Loucy (cell line): ENCODE measurements around the gene PIKFYVE.

ENCODE experiments used
- H2AFZ ChIP-seq: fragments of 200-600 bp; sonication (generic); 2 replicates; pipeline ENCODE4 v1.6.0; 2016; ENCODE audit warnings: antibody characterized with exemption, mild to moderate bottlenecking, low read length, moderate library complexity
- H3F3A ChIP-seq: fragments of 200-600 bp; 2 replicates; pipeline ENCODE4 v1.6.0; 2016; ENCODE audit warnings: antibody characterized with exemption, low read depth, mild to moderate bottlenecking
- H3K27me3 ChIP-seq: fragments of 200-600 bp; sonication (generic); 2 replicates; pipeline ENCODE4 v1.6.1; 2014; ENCODE audit warnings: low read length, mild to moderate bottlenecking; ENCODE audit not compliant: insufficient read depth, poor library complexity, severe bottlenecking
- H3K36me3 ChIP-seq: fragments of 200-600 bp; sonication (generic); 2 replicates; pipeline ENCODE4 v1.6.1; 2016; ENCODE audit warnings: low read length; ENCODE audit not compliant: insufficient read depth
- H3K4me1 ChIP-seq: fragments of 200-600 bp; sonication (generic); 2 replicates; pipeline ENCODE4 v1.5.1; 2014; ENCODE audit warnings: low read length, mild to moderate bottlenecking; ENCODE audit not compliant: insufficient read depth, poor library complexity, severe bottlenecking
- H3K4me2 ChIP-seq: fragments of 200-600 bp; sonication (generic); 2 replicates; pipeline ENCODE4 v1.6.0; 2014; ENCODE audit warnings: antibody characterized with exemption, low read length, low read depth, mild to moderate bottlenecking; ENCODE audit not compliant: poor library complexity, severe bottlenecking
- H3K4me3 ChIP-seq: fragments of 200-600 bp; sonication (generic); 2 replicates; pipeline ENCODE4 v1.5.1; 2014; ENCODE audit warnings: low read length, mild to moderate bottlenecking, mixed read lengths; ENCODE audit not compliant: poor library complexity, severe bottlenecking
- H3K79me2 ChIP-seq: fragments of 200-600 bp; sonication (generic); 2 replicates; pipeline ENCODE4 v1.6.1; 2014; ENCODE audit warnings: low read length; ENCODE audit not compliant: insufficient read depth
- H3K9ac ChIP-seq: fragments of 200-600 bp; sonication (generic); 2 replicates; pipeline ENCODE4 v1.6.0; 2014; ENCODE audit warnings: mild to moderate bottlenecking, low read depth, low read length, moderate library complexity; ENCODE audit not compliant: poor library complexity, severe bottlenecking
- H3K9me2 ChIP-seq: fragments of 200-600 bp; sonication (generic); replicated peaks from 2 replicates; pipeline ENCODE4 v1.6.1; 2016; ENCODE audit warnings: low read depth, low read length, mixed read lengths
- H3K9me3 ChIP-seq: fragments of 200-600 bp; sonication (generic); 2 replicates; pipeline ENCODE4 v1.6.1; 2014; ENCODE audit warnings: mild to moderate bottlenecking, antibody characterized with exemption, low read length, low read depth; ENCODE audit not compliant: insufficient read depth
- H4K20me1 ChIP-seq: fragments of 200-600 bp; sonication (generic); 2 replicates; pipeline ENCODE4 v1.6.0; 2014; ENCODE audit warnings: antibody characterized with exemption, low read length, mild to moderate bottlenecking; ENCODE audit not compliant: insufficient read depth, poor library complexity, severe bottlenecking
- EZH2phosphoT487 ChIP-seq: fragments of 200-600 bp; IDR thresholded peaks from 2 replicates; pipeline ENCODE4 v1.6.1; 2018; ENCODE audit warnings: antibody characterized with exemption, mild to moderate bottlenecking, moderate library complexity, borderline replicate concordance
- TF ChIP-seq, protein P1 (sequence below): fragments of 200-600 bp; sonication (generic); conservative IDR thresholded peaks from 2 replicates; pipeline ENCODE4 v1.5.1; 2014; ENCODE audit warnings: mild to moderate bottlenecking, antibody characterized with exemption, low read length

The PIKFYVE gene

DNA sequence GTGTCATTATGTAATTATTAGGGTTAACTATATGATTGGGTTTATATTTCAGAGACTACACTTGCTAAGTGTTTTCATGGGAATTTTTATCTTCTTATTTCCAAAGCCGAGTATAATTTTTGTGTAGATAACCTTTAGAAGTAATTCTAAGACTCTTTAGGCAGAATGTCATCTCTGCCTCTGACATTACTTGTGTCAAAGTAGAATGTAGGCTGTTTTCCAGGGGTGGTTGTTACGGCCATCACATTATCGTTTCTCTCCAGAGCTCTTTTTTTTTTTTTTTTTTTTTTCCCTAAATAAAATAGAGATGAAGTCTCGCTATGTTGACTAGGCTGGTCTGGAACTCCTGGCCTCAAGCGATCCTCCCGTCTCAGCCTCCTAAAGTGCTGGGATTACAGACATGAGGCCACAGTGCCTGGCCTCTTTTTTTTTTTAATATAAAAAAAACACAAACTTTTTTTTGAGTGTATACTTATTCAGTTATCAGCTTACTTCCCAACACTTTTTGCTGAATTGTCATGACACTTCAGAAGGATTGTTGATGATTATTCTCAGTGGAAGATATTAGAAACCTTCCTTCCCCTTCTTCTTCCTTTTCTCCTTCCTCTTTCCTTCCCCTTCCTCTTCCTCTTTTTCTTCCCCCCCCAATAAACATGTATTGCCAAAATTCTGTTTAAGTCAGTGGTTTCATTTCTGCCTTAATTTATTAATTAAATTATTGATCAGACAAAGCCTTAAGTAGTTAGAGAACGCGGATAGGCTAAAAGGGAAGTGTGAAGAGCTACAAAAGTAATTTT, 2.3 kb downstream of the PIKFYVE start:
- no peaks in the 10 kb centered on the region for H3K27me3 ChIP-seq
- peaks cover 54% of the 10 kb centered on the region for H3K4me1 ChIP-seq
- H3K9me2 ChIP-seq, result no peaks in the 10 kb centered on the region
- H3K4me2 ChIP-seq, result peak overlapping the region; percentile 99
- H4K20me1 ChIP-seq, result peaks cover 44% of the 10 kb centered on the region
- H3F3A ChIP-seq, result peaks cover 10% of the 10 kb centered on the region; the same call in 1 of the 2 replicates
- peaks cover 68% of the 10 kb centered on the region for H3K79me2 ChIP-seq
- peaks cover 12% of the 10 kb centered on the region for H3K36me3 ChIP-seq
- peak overlapping the region; percentile 99 for H3K9ac ChIP-seq
- H2AFZ ChIP-seq, result no peak overlapping the region
- no peak for TF ChIP-seq EZH2phosphoT487
- H3K4me3 ChIP-seq, result peak overlapping the region; percentile 80
- H3K9me3 ChIP-seq, result no peaks in the 10 kb centered on the region

DNA sequence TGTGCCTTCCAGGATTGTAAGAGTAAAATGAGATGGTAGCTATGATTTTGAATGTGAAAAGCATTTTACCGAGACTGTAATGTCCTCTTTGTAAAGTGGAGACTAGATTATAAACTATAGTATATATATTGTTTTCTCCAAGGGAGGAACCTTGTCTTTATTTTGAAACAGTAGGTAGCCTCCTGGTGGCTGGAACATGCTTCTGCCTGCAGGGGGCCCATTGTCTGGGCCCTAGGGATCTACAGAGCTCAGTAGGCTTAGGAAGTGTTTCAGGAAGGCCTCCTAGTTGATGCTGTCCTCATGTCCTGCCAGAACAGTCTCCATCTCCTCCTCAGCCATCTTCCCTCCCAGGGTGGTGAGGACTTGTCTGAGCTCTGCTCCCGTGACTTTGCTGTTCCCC, 3.0 kb downstream of the PIKFYVE start:
- Histone ChIP-seq H3K4me2 (peak overlapping the region; percentile 99), H2AFZ (no peak overlapping the region), H3K9ac (peak overlapping the region; percentile 99), H3K4me3 (peak overlapping the region; percentile 80), H3K27me3 (no peaks in the 10 kb centered on the region), H4K20me1 (peaks cover 51% of the 10 kb centered on the region), H3K36me3 (peaks cover 19% of the 10 kb centered on the region), H3K79me2 (peaks cover 76% of the 10 kb centered on the region), H3F3A (peaks cover 10% of the 10 kb centered on the region; the same call in 1 of the 2 replicates), H3K4me1 (peaks cover 61% of the 10 kb centered on the region), H3K9me2 (no peaks in the 10 kb centered on the region), H3K9me3 (no peaks in the 10 kb centered on the region)
- TF ChIP-seq EZH2phosphoT487, result no peak
- TF ChIP-seq, protein P1, sequence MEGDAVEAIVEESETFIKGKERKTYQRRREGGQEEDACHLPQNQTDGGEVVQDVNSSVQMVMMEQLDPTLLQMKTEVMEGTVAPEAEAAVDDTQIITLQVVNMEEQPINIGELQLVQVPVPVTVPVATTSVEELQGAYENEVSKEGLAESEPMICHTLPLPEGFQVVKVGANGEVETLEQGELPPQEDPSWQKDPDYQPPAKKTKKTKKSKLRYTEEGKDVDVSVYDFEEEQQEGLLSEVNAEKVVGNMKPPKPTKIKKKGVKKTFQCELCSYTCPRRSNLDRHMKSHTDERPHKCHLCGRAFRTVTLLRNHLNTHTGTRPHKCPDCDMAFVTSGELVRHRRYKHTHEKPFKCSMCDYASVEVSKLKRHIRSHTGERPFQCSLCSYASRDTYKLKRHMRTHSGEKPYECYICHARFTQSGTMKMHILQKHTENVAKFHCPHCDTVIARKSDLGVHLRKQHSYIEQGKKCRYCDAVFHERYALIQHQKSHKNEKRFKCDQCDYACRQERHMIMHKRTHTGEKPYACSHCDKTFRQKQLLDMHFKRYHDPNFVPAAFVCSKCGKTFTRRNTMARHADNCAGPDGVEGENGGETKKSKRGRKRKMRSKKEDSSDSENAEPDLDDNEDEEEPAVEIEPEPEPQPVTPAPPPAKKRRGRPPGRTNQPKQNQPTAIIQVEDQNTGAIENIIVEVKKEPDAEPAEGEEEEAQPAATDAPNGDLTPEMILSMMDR, result peak; percentile 69

DNA sequence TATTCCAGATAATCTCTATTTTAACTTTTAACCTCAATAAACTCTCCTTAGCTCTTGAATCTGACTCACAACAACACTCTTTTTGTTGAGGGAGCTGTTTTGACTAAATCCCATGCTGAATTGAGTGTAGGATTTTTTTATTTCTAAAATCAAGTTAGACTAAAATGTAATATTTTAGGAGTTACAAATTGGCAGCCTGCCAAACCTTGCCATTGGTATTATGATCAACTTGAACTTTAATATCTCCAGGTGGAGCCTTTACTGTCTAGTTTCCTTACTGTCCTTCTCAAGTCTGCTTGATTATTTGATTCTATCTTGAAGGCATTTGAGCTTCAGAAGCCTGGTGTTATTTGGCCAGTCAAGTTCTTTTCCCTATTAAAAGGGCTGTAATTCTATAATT, 8.7 kb downstream of the PIKFYVE start:
- H3K27me3 ChIP-seq, result no peaks in the 10 kb centered on the region

More for the DNA sequence above, 8.7 kb downstream of the PIKFYVE start:
- Histone ChIP-seq H3K9me3 (no peaks in the 10 kb centered on the region), H3K79me2 (peaks cover 99% of the 10 kb centered on the region), H3K36me3 (peaks cover 75% of the 10 kb centered on the region), H4K20me1 (peaks cover 64% of the 10 kb centered on the region), H2AFZ (no peak overlapping the region), H3K4me1 (peaks cover 63% of the 10 kb centered on the region), H3F3A (no peaks in the 10 kb centered on the region), H3K4me3 (peak overlapping the region; percentile 23), H3K4me2 (peak overlapping the region; percentile 56), H3K9ac (no peak overlapping the region), H3K9me2 (no peaks in the 10 kb centered on the region)
- TF ChIP-seq EZH2phosphoT487, result no peak
- TF ChIP-seq, protein P1, result no peak
